HepG2 (cell line): ENCODE results near the gene CLPTM1. TPM values are rescaled to one million over a fixed set of nuclear protein-coding genes. Genes with fewer than 3 reads are reported as not detected.

ENCODE experiments used
- BHLHE40 ChIP-seq: IDR thresholded peaks from 2 replicates; pipeline ENCODE4 v1.6.1; 2011; ENCODE audit warnings: low read length, improper control_type of control experiment
- FOXM1 ChIP-seq: sonication (generic); formaldehyde crosslinking; IDR thresholded peaks from 2 replicates; pipeline ENCODE4 v1.5.0; 2020; ENCODE audit warnings: missing genetic modification reagents
- HNRNPK ChIP-seq: fragments of 200-400 bp; formaldehyde crosslinking; IDR thresholded peaks from 2 replicates; pipeline ENCODE4 v1.6.1; 2018; ENCODE audit warnings: low read length, low read depth, moderate library complexity, mild to moderate bottlenecking; ENCODE audit not compliant: poor library complexity, severe bottlenecking
- KDM5A ChIP-seq: fragments of 200-600 bp; sonication (generic); IDR thresholded peaks from 2 replicates; pipeline ENCODE4 v1.7.0; 2018; ENCODE audit warnings: antibody characterized with exemption, mild to moderate bottlenecking, low read length, borderline replicate concordance
- MXD4 ChIP-seq: IDR thresholded peaks from 2 replicates; pipeline ENCODE4 v1.6.1; 2016; ENCODE audit warnings: mild to moderate bottlenecking, missing biosample characterization, missing genetic modification reagents
- POLR2G ChIP-seq: fragments of 200-400 bp; formaldehyde crosslinking; IDR thresholded peaks from 2 replicates; pipeline ENCODE4 v1.6.1; 2018; ENCODE audit warnings: mild to moderate bottlenecking, low read depth, low read length, moderate library complexity
- TRAFD1 ChIP-seq: sonication (generic); formaldehyde crosslinking; IDR thresholded peaks from 2 replicates; pipeline ENCODE4 v1.5.1; 2020; ENCODE audit warnings: missing genetic modification reagents, mild to moderate bottlenecking, borderline replicate concordance
- ZC3H4 ChIP-seq: sonication (generic); formaldehyde crosslinking; IDR thresholded peaks from 2 replicates; pipeline ENCODE4 v1.4.0; 2020; ENCODE audit warnings: missing genetic modification reagents, borderline replicate concordance
- ZNF687 ChIP-seq: sonication (generic); formaldehyde crosslinking; IDR thresholded peaks from 2 replicates; pipeline ENCODE4 v1.5.1; 2020; ENCODE audit warnings: mild to moderate bottlenecking, missing genetic modification reagents, moderate library complexity
- ZSCAN29 ChIP-seq: sonication (generic); formaldehyde crosslinking; conservative IDR thresholded peaks from 2 replicates; pipeline ENCODE4 v1.4.0; 2020; ENCODE audit warnings: mild to moderate bottlenecking, missing genetic modification reagents
- polyA plus RNA-seq, 8 experiments: library from polyadenylated mRNA; depleted of rRNA in 3 of 8; stranded (reverse) in 7 of 8; unstranded in 1 of 8; fragments of >200 nt; fragmentation: Illumina TruSeq in 4 of 8; extraction: Trizol in 4 of 8; gene quantifications; 2 replicates each; pipeline versions ENCODE4 v1.2.1 to v1.2.3, GENCODE V29; 2011 to 2016; ENCODE audit warnings: low read depth in 4 of 8, missing spikeins in 1 of 8, mixed read lengths in 1 of 8; ENCODE audit not compliant: insufficient read depth in 1 of 8
- total RNA-seq, 5 experiments: library from RNA; depleted of rRNA; stranded (reverse); fragments of >200 nt; fragmentation: Illumina TruSeq; extraction: Trizol; gene quantifications; 2 replicates each; pipeline ENCODE4 v1.2.3, GENCODE V29; 2016; ENCODE audit warnings: low read depth in 1 of 5
- TF ChIP-seq, protein P1 (sequence below): sonication (generic); formaldehyde crosslinking; IDR thresholded peaks from 2 replicates; pipeline ENCODE4 v1.5.0; 2020; ENCODE audit warnings: mild to moderate bottlenecking, missing genetic modification reagents, borderline replicate concordance
- TF ChIP-seq, protein P2 (sequence below): sonication (generic); formaldehyde crosslinking; IDR thresholded peaks from 2 replicates; pipeline ENCODE4 v1.8.0; 2022; ENCODE audit warnings: missing genetic modification reagents, mild to moderate bottlenecking, inconsistent platforms, borderline replicate concordance
- TF ChIP-seq, protein P3 (sequence below): sonication (generic); formaldehyde crosslinking; IDR thresholded peaks from 2 replicates; pipeline ENCODE4 v1.4.0; 2020; ENCODE audit warnings: missing genetic modification reagents, borderline replicate concordance

The CLPTM1 gene
- total and polyA plus RNA-seq, 2 of the 13 experiments (the other 11 are each of a cell fraction or from before 2014, with no cell fraction given) = 34.9 to 42.8 TPM

GRCh38 chr19:44954649-44955504 is at the start of gene CLPTM1 (continued):
- TF ChIP-seq HNRNPK = peak; percentile 41
- TF ChIP-seq, protein P1, sequence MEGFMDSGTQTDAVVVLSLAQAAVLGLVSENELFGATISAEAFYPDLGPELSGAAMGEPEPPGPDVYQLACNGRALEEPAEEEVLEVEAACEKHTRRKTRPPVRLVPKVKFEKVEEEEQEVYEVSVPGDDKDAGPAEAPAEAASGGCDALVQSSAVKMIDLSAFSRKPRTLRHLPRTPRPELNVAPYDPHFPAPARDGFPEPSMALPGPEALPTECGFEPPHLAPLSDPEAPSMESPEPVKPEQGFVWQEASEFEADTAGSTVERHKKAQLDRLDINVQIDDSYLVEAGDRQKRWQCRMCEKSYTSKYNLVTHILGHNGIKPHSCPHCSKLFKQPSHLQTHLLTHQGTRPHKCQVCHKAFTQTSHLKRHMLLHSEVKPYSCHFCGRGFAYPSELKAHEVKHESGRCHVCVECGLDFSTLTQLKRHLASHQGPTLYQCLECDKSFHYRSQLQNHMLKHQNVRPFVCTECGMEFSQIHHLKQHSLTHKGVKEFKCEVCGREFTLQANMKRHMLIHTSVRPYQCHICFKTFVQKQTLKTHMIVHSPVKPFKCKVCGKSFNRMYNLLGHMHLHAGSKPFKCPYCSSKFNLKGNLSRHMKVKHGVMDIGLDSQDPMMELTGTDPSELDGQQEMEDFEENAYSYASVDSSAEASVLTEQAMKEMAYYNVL (CRISPR knock-in tag) = peak; percentile 75; the same call in 1 of the 2 replicates
- no peak for TF ChIP-seq ZC3H4 (CRISPR knock-in tag)
- no peak for TF ChIP-seq MXD4
- 0 out of 2 replicates have a peak, but pooled peaks have one; percentile 26 for TF ChIP-seq TRAFD1 (CRISPR knock-in tag)
- peak; percentile 94 for TF ChIP-seq POLR2G
- TF ChIP-seq, protein P2, sequence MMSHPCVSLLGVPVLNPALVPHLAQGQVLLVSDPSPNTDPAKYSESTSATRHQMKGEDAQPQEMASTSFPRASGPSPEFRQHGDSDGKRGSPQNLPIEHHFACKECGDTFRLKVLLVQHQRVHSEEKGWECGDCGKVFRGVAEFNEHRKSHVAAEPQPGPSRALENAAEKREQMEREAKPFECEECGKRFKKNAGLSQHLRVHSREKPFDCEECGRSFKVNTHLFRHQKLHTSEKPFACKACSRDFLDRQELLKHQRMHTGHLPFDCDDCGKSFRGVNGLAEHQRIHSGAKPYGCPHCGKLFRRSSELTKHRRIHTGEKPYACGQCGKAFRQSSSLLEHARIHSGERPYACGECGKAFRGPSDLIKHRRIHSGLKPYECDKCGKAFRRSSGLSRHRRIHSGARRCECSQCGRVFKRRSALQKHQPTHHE (CRISPR knock-in tag) = 0 out of 2 replicates have a peak, but pooled peaks have one; percentile 12
- TF ChIP-seq ZSCAN29 (CRISPR knock-in tag) = 0 out of 2 replicates have a peak, but pooled peaks have one; percentile 45
- TF ChIP-seq FOXM1 (CRISPR knock-in tag) = no peak
- TF ChIP-seq ZNF687 (CRISPR knock-in tag) = peak; percentile 76
- no peak for TF ChIP-seq BHLHE40
- peak; percentile 98 for TF ChIP-seq KDM5A
- TF ChIP-seq, protein P3, sequence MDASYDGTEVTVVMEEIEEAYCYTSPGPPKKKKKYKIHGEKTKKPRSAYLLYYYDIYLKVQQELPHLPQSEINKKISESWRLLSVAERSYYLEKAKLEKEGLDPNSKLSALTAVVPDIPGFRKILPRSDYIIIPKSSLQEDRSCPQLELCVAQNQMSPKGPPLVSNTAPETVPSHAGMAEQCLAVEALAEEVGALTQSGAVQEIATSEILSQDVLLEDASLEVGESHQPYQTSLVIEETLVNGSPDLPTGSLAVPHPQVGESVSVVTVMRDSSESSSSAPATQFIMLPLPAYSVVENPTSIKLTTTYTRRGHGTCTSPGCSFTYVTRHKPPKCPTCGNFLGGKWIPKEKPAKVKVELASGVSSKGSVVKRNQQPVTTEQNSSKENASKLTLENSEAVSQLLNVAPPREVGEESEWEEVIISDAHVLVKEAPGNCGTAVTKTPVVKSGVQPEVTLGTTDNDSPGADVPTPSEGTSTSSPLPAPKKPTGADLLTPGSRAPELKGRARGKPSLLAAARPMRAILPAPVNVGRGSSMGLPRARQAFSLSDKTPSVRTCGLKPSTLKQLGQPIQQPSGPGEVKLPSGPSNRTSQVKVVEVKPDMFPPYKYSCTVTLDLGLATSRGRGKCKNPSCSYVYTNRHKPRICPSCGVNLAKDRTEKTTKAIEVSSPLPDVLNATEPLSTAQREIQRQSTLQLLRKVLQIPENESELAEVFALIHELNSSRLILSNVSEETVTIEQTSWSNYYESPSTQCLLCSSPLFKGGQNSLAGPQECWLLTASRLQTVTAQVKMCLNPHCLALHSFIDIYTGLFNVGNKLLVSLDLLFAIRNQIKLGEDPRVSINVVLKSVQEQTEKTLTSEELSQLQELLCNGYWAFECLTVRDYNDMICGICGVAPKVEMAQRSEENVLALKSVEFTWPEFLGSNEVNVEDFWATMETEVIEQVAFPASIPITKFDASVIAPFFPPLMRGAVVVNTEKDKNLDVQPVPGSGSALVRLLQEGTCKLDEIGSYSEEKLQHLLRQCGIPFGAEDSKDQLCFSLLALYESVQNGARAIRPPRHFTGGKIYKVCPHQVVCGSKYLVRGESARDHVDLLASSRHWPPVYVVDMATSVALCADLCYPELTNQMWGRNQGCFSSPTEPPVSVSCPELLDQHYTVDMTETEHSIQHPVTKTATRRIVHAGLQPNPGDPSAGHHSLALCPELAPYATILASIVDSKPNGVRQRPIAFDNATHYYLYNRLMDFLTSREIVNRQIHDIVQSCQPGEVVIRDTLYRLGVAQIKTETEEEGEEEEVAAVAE (CRISPR knock-in tag) = 0 out of 2 replicates have a peak, but pooled peaks have one; percentile 39
